Prostate gland (tissue), 2 donors: ENCODE measurements around the gene MAP4.

Experiments
- CTCF ChIP-seq, 4 experiments: fragments of 200-600 bp in 2 of 4; fragments of 450-650 bp in 2 of 4; sonication (generic) in 2 of 4; IDR thresholded peaks; 1 replicate in 3 of 4; 2 replicates in 1 of 4; pipeline ENCODE4 v1.5.1; 2016 to 2019; ENCODE audit warnings: antibody characterized with exemption in 4 of 4, mild to moderate bottlenecking in 2 of 4, moderate library complexity in 2 of 4
- POLR2A ChIP-seq: fragments of 450-650 bp; IDR thresholded peaks from one replicate; pipeline ENCODE4 v1.6.1; 2016; ENCODE audit warnings: antibody characterized with exemption, mild to moderate bottlenecking
- POLR2AphosphoS5 ChIP-seq: sonication (generic); formaldehyde crosslinking; IDR thresholded peaks from one replicate; pipeline ENCODE4 v1.6.1; 2017; ENCODE audit warnings: antibody characterized with exemption

- TF ChIP-seq CTCF (IDR thresholded peaks at IDR 0.05) = no peak
- no peak for TF ChIP-seq POLR2AphosphoS5
- TF ChIP-seq POLR2A = no peak
These were observed 159.1 kb downstream of the MAP4 start for GRCh38 chr3:47857151-47857550.
